G401 (cell line): ENCODE measurements around the gene SFTPD. TPM values are rescaled to one million over a fixed set of nuclear protein-coding genes. Genes with fewer than 3 reads are reported as not detected.
"Not testable (repeated sequence)": the region's sequence is repeated elsewhere in the genome, so short reads cannot be mapped to it uniquely, and the experiment has no call there.

Source experiments
- DNase-seq: peaks from one replicate; pipeline ENCODE4 v3.0.0-alpha.2; 2015; ENCODE audit warnings: low spot score
- in situ Hi-C: cut with HindIII; loops from 2 replicates; pipeline ENCODE4 v1.10.0; 2016; ENCODE audit warnings: low sequenced_read_pairs, mixed read lengths
- total RNA-seq: library from RNA; depleted of rRNA; stranded (reverse); fragments of >200 nt; shearing (Covaris generic); gene quantifications from 2 replicates; pipeline ENCODE4 v1.2.3, GENCODE V29; 2014

The SFTPD gene
- total RNA-seq, 1 experiment from 2014 or later, result not detected

GRCh38 chr10:79929409-79929904, 19.4 kb downstream of the SFTPD start:
- DNase-seq, result peak; percentile 79
- in situ Hi-C loops, result no loop called here

GRCh38 chr10:79928028-79928583, 20.8 kb downstream of the SFTPD start:
- DNase-seq, result no peak
- in situ Hi-C loops, result no loop called here

GRCh38 chr10:79927111-79927828, 21.6 kb downstream of the SFTPD start:
- peak; percentile 88 for DNase-seq
- in situ Hi-C loops, result no loop called here

GRCh38 chr10:79926037-79926436, 22.9 kb downstream of the SFTPD start:
- DNase-seq, result no peak
- in situ Hi-C loops, result no loop called here

GRCh38 chr10:79925614-79926013, 23.3 kb downstream of the SFTPD start:
- no peak for DNase-seq
- in situ Hi-C loops, result no loop called here

- DNase-seq, result no peak
- in situ Hi-C loops, result no loop called here
Observed at GRCh38 chr10:79923669-79924068, 25.2 kb downstream of the SFTPD start.

- in situ Hi-C loops, result no loop called here
- no peak for DNase-seq
Observed at GRCh38 chr10:79923145-79923544, 25.8 kb downstream of the SFTPD start.

- DNase-seq, in situ Hi-C loops: not testable (repeated sequence)
Observed at GRCh38 chr10:79922011-79922412, 26.9 kb downstream of the SFTPD start.

- DNase-seq, in situ Hi-C loops: not testable (repeated sequence)
Observed at GRCh38 chr10:79915838-79916237, 33.1 kb downstream of the SFTPD start.

- DNase-seq, in situ Hi-C loops: not testable (repeated sequence)
Observed at GRCh38 chr10:79914512-79914911, 34.4 kb downstream of the SFTPD start.

- in situ Hi-C loops, result no loop called here
- no peak for DNase-seq
Observed at GRCh38 chr10:79910836-79911235, 38.1 kb downstream of the SFTPD start.

GRCh38 chr10:79910344-79910743, 38.6 kb downstream of the SFTPD start:
- in situ Hi-C loops, result no loop called here

GRCh38 chr10:79905322-79906314, 43.3 kb downstream of the SFTPD start:
- in situ Hi-C loops, result no loop called here
- DNase-seq, result peak; percentile 49

More at GRCh38 chr10:79910344-79910743, 38.6 kb downstream of the SFTPD start:
- no peak for DNase-seq

- DNase-seq, result peak; percentile 51
- in situ Hi-C loops, result no loop called here
Observed at GRCh38 chr10:79904671-79905321, 44.1 kb downstream of the SFTPD start.

- DNase-seq, in situ Hi-C loops: not testable (repeated sequence)
Observed at GRCh38 chr10:79901571-79901970, 47.3 kb downstream of the SFTPD start.

GRCh38 chr10:79898597-79899325, 50.1 kb downstream of the SFTPD start:
- DNase-seq, result no peak
- in situ Hi-C loops, result no loop called here

GRCh38 chr10:79892896-79893295, 56.0 kb downstream of the SFTPD start:
- DNase-seq, result not testable (repeated sequence)

GRCh38 chr10:79890469-79890868, 58.4 kb downstream of the SFTPD start:
- in situ Hi-C loops, result no loop called here
- DNase-seq, result no peak

More at GRCh38 chr10:79892896-79893295, 56.0 kb downstream of the SFTPD start:
- in situ Hi-C loops, result not testable (repeated sequence)
